Measurements from ENCODE around the gene CNIH2. TPM values are rescaled to one million over a fixed set of nuclear protein-coding genes. Genes with fewer than 3 reads are reported as not detected.
"Not testable (repeated sequence)": the region's sequence is repeated elsewhere in the genome, so short reads cannot be mapped to it uniquely, and the experiment has no call there.

Gene CNIH2
- total RNA-seq, 1 donor from 2014 or later, result not detected

DNA sequence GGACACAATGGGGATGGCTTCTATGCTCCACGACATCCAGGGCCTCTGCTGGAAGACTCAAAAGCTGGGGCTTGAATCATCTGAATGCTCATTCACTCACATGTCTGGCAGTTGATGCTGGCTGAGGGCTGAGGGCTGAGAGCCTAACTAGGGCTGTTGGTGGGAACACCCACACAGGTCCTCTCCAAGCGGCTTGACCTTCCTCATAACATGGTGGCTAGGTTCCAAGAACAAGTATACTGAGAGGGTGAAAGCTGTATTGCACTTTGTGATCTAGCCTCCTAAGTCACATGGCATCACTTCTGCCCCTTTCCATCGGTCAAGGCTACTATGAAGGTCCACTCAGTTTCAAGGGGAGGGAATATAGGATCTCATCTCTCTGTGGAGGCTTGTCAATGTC, 21.2 kb downstream of the CNIH2 start:
- DNase-seq (ENCODE audit: missing footprints) (peak; percentile 21), ATAC-seq (peak; percentile 53)
- intact Hi-C loops (cut with DNase I), result no loop called here

DNA sequence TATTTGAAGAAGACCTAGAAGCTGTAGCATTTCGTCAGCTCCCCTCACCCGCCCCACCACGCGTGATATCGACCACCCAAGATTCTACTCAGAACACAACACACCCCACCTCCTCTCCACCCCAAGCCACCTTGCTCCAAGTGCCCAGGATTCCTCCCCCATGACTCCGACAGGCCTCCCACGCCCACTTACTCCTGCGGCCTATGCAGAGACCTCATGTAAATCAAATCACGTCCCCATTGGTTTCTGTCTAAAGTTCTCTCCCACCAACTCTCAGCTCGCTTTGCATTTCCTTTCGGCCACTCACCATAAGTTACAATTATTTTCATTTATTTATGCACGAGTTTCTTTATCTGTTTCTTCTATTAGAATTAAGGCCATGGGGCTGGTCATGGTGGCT, 24.7 kb downstream of the CNIH2 start:
- ATAC-seq (no peak), DNase-seq (ENCODE audit: missing footprints) (no peak)
- intact Hi-C loops (cut with DNase I), result no loop called here

DNA sequence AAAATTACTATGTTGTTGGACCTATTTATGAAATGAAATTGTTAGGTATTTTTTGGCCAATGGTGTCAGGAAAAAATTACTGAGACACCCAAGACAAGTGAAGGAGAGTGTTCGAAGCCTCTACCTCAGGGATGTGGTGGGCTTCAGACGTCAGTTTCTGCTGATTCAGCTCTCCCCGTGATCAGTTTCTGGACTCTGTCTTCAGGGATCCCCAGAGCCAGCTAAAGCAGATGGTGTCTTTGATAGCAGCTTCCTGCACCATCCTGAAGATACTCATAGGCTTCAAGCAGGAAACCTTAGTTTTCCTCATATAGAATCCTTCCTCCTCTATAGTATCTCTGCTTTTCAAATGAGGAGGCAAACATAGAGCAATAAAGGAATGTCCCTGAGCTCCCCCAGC, 31.5 kb downstream of the CNIH2 start:
- ATAC-seq (no peak), DNase-seq (ENCODE audit: missing footprints) (no peak)
- intact Hi-C loops (cut with DNase I), result no loop called here

DNA sequence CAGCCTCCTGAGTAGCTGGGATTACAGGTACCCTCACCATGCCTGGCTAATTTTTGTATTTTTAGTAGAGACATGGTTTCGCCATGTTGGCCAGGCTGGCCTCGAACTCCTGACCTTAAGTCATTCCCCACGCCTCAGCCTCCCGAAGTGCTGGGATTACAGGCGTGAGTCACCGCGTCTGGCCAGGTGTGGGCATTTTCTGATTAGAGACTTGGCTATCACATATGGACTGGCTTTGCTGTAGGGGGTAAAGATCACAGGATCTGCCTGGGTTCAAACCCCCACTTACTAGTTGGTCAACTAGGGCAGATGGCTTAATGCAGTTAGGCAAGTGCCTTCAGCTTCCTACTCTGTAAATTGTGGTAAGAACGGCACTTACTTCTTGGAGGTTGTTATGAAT, 32.3 kb downstream of the CNIH2 start:
- DNase-seq (ENCODE audit: missing footprints), result no peak
- intact Hi-C loops (cut with DNase I), result loop anchor here (5.0 kb wide), 1 partner anchor 37 kb away; the partner anchor contains the start of genes B4GAT1 and BRMS1
- ATAC-seq, result no peak

DNA sequence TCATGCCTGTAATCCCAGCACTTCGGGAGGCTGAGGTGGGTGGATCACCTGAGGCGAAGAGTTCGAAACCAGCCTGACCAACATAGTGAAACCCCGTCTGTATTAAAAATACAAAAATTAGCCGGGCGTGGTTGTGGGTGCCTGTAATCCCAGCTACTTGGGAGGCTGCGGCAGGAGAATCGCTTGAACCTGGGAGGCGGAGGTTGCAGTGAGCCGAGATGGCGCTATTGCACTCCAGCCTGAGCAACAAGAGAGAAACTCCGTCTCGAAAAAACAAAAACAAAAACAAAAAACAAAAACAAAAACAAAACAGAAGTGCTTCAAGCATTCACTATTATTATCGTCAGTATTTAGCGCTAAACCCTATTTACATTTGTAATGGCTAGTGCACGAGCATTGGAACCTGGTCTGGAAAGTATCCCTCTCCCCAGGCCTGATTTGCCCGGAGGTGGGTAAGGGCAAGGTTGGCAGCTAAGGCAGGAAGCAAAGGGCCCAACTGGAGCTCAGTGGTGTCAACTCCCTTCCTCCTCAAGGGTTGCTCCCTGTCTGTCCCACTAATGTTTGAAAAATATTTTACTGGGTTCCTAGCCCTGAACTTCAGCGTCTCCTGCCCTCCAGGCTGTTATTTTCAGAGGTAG, 32.9 kb downstream of the CNIH2 start:
- not testable (repeated sequence) for ATAC-seq; DNase-seq (ENCODE audit: missing footprints)
- intact Hi-C loops (cut with DNase I), result loop anchor here (5.0 kb wide), 1 partner anchor 36 kb away; the partner anchor contains the start of genes B4GAT1 and BRMS1

DNA sequence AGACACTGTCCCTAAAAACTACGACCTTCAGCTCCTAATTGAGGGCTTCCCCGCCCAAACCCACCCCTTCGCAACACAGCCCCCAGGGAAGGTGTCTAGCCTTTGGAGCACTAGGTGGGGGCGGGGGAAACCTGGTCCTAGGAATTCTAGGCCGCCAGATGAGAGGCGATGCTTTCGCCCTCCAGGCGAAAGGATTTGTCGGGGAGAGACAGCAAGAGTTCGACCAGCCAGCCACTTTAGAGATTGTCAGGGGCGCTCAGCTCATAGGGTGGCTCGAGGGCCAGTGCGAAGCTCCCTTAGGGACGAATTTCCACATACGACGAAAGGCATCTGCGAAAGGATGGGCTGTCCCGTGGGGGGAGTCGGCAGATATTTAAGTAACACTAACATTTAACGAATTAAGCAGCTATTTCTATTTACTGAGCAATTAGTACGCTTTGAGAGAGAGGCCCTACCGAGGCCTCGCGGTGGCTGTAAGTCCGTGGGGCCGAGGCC, 33.5 kb downstream of the CNIH2 start:
- DNase-seq (ENCODE audit: missing footprints) (no peak), ATAC-seq (no peak)
- intact Hi-C loops (cut with DNase I), result loop anchor here (5.0 kb wide), 1 partner anchor 36 kb away; the partner anchor contains the start of genes B4GAT1 and BRMS1

DNA sequence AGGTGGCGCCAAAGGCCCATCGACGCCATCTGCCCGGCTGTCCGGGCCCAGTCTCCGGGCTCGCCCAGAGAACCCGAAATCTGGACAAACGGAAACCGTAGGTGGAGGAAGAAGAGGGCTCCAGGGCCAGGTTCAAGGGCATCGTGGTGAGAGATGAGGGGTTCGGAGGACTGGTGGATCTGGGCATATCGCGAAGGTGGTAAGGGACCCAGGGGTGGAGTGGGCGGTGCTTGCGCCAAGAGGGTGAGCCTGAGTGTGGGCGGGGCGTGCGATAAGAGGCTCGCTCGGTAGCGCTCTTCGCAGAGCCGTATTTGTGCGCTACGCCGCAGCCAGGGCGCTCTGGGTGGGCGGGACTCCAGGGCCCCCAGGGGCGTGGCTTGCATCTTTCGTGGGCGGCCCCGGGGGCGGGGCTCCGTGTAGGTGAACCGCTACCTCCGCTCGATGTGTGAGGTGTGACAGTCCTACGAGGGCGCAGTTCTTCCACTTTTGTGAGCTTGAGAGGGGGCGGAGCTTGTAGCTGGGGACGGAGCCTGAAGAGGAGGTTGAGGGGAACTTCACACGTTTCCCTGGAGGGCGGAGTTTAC, 34.1 kb downstream of the CNIH2 start:
- ATAC-seq (peak; percentile 80), DNase-seq (ENCODE audit: missing footprints) (peak; percentile 95)
- intact Hi-C loops (cut with DNase I), result loop anchor here (1.0 to 5.0 kb wide), 3 partner anchors 16 to 77 kb away; partner anchors contain the start of genes B4GAT1 and BRMS1

DNA sequence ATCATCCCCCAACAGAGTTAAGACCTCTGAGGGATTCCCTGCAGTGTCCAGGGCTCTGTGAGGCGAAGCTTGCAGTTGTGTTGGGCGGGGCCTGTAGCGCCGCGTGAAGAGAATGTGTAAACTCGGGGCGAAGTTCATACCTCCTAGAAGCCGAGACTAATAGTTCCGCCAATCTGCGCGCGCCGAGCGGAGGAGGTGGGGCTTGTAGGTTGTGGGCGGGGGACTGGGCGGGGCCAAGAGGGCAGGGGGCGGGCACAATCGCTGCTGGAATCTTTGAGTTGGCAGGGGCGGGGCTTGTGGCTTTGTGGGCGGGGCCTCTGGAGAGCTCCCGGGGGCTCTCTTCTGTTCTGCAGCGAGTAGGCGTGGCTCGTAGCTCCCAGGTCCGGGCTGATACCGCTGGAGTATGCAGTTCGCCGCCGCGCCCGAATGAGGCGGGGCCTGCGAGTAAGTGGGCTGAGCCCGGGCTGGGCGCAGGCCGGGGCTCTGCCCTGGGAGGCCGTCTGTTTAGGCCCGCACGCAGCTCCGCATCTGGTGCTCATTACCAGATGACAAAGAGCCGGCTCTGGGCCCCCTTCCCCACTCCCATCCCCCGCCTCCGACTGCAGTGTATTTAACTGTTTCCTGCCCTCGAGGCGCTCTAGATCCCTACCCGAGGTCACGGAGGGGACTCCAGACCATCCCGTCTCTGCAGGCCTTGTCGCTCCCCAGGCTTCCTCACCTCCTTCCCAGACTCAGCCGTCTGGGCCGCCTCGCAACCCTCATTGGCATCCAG, 34.8 kb downstream of the CNIH2 start:
- intact Hi-C loops (cut with DNase I), result loop anchor here (1.0 to 5.0 kb wide), 3 partner anchors 16 to 77 kb away; partner anchors contain the start of genes B4GAT1 and BRMS1
- ATAC-seq (peak; percentile 90), DNase-seq (ENCODE audit: missing footprints) (peak; percentile 100)

DNA sequence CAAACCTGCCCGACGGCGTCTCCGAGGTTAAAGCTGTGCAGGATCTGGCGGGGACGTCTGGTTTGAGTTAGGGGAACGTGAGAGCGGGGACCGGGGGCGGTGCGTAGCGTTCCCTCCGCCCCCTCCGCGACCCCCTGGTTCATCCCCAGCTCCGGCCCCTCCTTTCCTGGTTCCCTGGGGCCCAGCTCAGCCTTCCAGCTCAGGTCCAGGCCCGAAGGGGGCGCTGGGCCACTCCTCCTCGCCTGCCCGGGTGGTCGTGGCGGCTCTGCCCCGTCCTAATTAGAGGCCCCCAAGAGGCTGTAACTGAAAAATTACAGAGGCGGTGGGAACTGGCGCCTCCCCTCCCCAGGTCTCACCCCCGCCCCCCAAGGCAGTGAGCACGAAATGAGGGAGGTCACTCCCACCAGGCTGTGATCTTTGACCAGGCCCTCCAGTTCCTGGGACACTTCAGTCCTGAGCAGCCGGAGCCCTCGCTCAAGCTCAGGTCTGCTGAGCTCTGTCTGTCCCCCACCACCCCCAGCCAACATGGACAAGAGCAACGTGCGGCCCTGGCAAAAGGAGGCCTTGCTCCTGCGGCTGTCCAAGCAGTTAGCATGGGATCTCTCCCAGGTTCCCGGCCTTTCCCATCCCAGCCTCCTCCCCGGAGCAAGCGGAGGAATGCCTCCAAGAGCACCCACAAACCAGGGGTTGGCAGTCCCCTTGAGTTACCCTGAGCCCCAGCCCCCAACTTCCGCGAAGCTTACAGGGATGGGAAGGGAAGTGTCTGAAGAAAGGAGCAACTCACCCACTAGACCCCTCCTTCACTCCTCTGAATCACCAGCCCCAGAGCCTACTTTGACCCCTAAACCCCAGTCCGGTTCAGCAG, 35.6 kb downstream of the CNIH2 start:
- intact Hi-C loops (cut with DNase I), result loop anchor here (5.0 kb wide), 1 partner anchor 34 kb away; the partner anchor contains the start of genes B4GAT1 and BRMS1
- ATAC-seq, result no peak
- peak; percentile 76 for DNase-seq (ENCODE audit: missing footprints)

DNA sequence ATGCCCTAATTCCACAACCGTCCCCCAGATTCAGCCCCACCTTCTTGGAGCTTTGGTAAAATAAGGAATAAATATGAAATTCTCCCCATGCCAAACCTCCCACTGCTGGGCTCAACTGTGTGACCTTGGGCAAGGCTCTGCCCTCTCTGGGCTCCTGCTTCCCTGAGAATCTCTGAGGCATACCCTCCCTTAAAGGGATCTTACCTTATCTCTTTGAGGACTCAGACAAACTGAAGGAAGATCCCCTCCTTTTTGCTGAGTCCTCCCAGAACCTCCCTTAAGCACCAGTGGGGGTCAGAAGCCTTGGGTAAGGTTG, 36.2 kb downstream of the CNIH2 start:
- intact Hi-C loops (cut with DNase I), result loop anchor here (5.0 kb wide), 1 partner anchor 33 kb away; the partner anchor contains the start of genes B4GAT1 and BRMS1

DNA sequence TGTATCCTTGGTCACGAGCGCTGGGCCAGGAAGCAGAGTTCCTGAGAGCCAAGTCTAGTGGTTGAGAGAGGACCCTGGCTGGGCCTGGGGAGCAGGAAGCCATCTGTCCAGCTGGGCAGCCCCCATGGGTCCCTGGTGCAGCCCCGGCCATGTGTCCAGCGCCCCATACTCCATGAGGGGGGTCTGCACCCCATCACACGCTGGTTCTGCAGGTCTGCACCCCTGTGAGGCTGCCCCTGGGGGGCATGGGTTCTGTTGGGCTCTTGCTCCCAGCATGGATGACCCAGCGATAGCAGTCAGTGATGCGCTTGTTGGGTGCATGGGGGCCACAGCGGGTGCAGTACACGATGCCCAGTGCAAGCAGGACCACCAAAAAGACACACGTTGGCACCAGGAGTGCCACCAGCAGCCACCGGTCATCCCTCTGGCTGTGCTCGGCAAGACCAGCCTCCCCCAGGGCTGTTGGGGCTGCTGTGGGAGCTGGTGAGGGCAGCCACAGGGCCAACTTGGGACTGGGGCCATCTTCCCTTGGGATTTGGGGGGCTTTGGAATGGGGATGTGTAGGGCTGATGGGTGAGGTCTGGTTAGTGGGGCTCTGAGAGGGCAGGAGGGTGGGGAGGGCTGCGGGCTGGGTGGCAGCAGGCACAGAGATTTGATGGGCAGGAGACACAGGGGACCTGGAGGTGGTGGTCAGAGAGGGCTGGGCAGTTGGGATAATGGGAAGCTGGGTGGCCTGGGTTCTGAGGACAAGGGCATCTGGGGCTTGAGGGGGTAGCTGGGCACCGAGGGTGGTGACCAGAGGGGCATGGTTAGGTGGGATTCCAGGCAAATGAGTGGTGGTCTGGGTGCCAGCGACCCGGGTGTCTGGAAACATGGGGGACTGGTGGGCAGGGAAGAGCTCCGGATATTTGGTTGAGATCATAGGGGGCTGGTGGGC, 36.9 kb downstream of the CNIH2 start:
- ATAC-seq, result no peak
- peak; percentile 35 for DNase-seq (ENCODE audit: missing footprints)
- intact Hi-C loops (cut with DNase I), result loop anchor here (5.0 kb wide), 1 partner anchor 32 kb away; the partner anchor contains the start of genes B4GAT1 and BRMS1

More for the DNA sequence above, 36.2 kb downstream of the CNIH2 start:
- DNase-seq (ENCODE audit: missing footprints) (no peak), ATAC-seq (no peak)

DNA sequence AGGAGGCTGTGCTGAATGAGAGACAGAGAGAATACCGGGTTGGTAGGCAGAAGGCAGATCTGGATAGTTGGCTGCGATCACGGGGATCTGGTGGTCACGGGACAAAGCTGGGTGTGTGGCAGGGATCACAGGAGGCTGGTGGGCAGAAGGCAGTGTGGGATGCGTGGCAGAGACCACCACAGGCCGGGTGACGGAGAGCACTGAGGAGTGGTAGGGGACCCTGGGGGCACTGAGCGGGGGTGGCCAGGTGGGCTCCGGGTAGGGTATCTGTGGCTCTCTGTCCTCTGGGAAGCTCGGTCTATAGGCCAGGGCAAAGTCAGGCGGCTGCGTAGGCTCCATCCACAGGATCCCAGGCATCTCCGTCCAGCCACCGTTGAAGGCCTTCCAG, 37.5 kb downstream of the CNIH2 start:
- DNase-seq (ENCODE audit: missing footprints) (peak; percentile 54), ATAC-seq (no peak)
- intact Hi-C loops (cut with DNase I), result no loop called here

DNA sequence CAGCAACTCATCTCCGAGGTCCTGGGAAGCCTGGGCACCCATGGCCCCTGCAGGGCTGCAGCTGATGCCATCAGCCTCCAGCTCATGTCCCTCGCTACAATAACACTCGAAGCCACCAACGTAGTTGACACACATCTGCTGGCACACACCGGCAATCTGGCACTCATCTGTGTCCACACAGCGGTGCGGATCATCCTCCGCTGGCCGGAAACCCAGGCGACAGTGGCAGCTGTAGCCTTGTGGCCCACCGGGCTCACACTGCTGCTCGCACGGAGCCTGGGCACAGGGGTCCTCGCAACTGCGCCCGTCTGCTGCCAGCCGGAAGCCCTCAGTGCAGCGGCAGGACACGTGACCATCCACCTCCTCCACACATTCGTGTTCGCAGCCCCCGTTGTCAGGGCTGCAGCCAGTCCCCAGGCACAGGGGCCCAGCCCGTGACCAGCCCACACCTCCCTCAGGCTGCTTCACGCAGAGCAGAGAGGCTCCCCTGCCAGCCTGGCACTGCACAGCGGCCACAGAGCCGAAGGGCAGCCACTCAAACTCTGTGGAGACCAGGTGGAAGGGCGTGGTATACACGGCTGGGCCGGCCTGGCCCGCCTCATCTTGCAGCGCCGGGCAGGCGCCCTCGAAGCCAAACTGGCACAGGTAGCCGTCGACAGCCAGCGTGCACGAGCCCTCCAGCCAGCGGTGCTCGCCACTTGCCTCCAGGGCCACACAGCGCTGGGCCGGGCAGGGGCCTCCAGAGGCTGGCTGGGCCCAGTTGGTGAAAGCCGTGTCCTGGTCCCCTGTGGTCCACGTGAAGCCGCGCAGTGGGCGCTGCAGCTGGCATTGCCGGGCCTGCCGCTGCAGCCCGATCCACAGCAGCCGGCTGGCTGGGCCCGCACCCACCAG, 38.2 kb downstream of the CNIH2 start:
- intact Hi-C loops (cut with DNase I), result no loop called here
- DNase-seq (ENCODE audit: missing footprints) (peak; percentile 68), ATAC-seq (no peak)

DNA sequence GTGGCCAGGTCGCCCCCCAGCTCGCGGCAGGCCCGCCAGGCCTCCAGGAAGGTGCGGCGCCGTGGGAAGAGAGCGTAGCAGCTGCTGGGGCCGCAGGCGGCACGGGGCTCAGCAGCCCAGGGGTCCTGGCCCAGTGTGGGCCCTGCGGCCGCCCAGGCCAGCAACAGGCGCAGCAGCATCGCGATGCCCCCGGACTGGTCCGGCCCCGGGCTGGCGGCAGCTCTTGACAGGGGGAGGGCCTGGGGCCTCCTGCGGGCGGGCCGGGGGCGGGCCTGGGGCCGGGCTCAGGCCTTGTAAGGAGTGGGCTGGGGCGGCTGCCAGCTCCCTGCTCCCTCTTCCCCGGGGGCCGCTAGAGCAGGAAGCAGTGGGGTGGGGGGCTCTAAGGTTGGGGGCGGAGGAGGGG, 38.9 kb downstream of the CNIH2 start, which contains the start of gene CD248:
TSS of gene CD248 (minus strand) at position 196 of the 403 bp plus-strand sequence. CDS start at position 179, 17 bp downstream.
- intact Hi-C loops (cut with DNase I), result no loop called here
- DNase-seq (ENCODE audit: missing footprints), result peak; percentile 91
- peak; percentile 58 for ATAC-seq

DNA sequence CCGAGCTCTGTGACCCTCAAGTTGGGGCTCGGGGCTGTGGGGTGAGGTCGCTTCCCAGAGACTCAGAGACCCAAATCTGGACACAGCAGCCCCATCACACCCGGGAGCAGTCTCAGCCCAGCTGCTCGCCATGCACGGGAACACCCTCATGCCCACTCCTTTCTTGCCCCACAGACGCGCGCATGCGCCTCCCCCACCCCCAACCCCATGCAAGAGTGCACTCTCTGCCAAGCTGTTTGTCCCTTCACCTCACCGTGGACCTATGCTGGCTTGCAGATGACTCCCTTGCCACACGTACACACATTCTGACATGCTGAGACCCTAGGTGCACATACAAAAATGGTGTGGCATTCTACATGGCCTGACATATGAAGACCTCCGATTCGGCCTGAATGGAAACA, 39.3 kb downstream of the CNIH2 start:
- intact Hi-C loops (cut with DNase I), result no loop called here
- ATAC-seq, result peak; percentile 11
- DNase-seq (ENCODE audit: missing footprints), result peak; percentile 73

Data from Right ventricle myocardium inferior (tissue), 1 donor.